DMS 273 (cell line): ENCODE data around the gene IGHMBP2.

Source experiments
- DNase-seq: peaks from one replicate; lab custom pipeline; 2025; ENCODE audit not compliant: unreplicated experiment; lab: John Stamatoyannopoulos, UW

IGHMBP2 gene

DNA sequence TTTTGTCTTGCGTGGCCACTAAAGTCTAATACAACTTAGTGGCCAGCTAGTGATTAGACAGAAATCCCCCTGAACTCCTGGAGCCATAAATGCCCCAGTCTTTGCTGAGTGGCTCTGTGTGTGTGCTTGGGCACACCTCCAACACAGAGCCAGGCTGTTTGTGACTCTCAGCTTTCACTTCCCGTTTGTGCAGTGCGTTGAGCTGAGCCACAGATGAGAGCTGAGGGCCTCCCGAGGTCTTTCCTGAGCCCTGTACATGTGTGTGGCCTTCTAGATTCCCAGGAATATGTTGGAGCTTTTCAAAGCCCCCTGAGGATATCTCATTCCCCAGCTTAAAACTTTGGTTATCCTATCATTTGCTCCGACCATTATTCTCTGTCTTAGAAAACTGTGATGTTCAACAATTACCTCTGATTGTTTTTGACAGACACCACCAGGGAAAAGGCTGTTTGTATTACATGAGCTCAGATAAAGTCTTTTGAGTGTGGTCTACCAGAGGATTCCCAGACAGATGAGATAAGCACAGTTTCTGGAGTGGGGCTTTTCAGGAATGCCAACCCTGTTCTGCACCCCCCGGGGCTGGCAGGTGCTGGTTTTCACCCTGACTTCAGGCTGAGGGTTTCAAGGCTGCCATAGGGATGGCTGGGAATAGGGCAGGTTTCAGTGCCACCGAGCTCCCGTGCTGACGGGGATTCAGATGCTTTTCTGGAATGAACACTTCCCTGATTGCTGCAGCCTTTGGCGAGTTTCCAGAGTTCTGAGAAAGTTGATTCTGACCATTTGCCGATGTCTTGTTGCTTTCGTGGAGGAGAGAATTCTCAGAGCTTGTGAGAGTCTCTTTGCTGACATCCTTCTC is 23.8 kb downstream of the IGHMBP2 start:
- no peak for DNase-seq

DNA sequence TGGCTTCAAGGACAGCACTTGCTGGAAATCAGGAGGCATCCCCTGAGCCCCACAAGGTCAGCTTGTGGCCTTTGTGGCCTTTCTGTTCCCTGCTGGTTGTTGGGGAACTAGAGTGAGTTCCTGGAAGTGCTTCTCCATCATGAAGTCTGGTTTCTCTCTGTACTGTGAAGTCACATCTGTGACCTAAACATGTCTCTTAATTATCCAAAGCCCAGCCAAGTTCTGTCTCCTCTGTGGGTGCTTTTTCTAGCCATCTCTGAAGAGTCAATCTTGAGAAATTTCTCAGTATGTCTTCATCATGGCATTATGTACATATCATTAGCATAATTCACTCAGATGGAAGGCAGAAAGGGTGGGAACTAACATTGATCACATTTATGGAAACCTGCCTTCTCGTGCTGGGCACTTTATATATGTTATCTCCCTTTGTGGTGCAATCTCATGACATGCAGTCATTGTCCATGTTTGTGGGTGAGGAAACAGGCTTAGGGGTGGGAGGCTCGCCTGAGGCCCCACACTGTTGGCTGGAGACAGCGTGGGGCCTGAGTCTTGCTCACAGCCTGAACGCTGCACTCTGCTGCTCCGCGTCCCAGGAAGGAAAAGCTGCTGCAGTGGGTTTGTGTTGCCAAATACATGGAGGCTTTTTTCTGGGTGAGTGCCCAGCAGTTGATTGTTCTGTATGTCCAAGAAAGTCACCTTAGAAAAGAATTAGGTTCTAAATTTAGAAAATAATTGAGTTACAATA is 24.6 kb downstream of the IGHMBP2 start:
- no peak for DNase-seq

DNA sequence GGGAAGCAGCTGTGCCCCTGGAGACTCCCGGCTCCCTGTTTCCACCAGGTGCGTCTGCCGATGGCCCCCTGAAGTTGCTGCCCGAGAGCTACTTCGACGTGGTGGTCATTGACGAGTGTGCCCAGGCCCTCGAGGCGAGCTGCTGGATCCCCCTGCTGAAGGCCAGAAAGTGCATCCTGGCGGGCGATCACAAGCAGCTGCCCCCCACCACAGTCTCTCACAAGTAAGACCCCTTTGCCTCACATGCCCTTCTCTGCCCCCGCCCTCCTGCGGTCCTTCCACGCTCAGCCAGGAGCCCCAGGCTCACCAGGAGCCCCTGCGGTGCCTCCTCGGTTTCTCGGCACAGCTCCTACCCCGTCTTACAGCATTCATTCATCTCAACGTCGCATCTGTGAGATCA is 25.4 kb downstream of the IGHMBP2 start:
- no peak for DNase-seq

DNA sequence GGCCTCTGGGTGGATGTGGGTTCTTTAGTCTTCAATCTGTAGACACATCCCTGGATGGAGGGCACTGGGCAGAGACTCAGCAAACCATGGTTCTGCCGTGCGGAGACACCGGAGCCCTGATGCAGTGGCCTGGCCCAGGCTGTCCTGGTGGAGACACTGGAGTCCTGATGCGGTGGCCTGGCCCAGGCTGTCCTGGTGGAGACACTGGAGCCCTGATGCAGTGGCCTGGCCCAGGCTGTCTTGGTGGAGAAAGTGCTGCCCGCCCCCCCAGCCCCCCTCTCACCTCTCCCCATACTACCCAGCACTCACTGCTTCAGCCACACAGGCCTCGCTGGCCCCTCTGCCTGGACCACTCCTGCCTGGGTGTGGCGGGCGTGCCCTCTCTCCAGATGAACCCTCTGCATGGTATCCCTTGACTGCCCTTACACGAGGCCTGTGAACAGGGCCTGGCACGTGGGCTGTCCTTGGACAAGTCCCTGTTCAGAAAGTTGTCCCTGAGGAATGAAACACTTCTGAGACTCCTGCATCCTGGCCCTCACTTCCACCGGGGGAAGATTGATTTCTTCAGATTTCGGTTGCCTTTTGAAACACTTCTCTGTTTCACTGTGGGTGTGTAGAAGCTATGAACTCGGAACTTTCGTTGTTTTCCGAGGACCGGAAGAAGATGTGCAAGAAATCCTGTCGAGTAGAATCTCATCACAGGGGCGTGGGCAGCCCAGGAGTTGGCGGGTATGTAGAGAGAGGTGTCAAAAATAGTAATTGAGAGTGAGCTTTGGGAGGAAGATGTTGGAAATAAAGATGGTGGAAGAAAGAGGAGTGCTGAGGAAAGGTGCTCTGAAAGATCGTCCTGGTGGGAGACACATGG is 26.2 kb downstream of the IGHMBP2 start:
- DNase-seq = no peak

DNA sequence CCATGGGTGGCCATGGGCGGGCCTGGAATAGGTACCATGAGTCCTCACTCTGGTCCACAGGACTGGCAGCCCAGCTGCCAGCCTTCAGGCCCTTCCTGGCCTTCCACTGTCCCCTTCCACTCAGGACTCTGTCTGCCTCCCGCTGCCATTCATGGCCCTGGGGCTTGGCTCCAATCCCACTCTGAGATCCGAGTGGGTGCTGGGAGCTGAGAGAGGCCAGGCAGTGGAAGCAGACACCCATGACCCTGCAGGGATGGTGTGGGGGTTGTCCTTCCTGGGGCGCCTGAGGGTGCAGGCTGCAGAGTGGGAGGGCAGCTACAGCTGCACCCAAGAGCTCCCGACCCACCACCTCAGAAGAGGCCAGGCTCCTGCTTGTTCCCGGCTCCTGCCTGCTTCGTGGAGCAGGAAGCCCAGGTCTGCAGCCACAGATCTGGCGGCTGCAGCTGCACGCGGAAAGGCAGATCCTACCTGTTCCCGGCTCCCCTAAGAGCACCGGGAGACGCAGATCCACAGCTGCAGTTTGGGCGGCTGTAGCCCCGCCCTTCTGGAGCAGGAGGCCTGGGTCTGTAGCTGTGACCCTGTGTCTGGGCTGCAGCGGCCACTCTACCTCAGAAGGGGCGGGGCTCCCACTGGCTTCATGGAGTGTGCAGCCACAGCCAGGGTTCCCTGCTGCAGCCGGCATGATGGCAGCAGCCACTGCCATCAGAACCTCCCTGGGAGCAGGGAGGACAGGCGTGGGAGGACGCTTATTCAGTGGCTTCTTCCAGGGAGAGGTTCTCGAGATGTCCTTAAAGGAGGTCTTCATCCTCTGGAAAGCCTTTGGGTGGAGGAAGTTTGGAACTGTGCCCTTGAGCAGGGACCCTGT is 27.5 kb downstream of the IGHMBP2 start:
- DNase-seq = no peak

DNA sequence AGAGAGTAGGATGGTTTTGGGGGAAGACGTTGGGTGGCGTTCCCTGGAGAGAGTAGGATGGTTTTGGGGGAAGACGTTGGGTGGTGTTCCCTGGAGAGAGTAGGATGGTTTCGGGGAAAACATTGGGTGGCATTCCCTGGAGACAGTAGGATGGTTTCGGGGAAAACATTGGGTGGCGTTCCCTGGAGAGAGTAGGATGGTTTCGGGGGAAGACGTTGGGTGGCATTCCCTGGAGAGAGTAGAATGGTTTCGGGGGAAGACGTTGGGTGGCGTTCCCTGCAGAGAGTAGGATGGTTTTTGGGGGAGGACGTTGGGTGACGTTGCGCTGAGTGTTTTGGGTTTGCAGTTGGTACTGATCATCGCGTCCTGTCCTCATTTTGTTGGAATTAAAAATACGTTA is 28.2 kb downstream of the IGHMBP2 start:
- no peak for DNase-seq

DNA sequence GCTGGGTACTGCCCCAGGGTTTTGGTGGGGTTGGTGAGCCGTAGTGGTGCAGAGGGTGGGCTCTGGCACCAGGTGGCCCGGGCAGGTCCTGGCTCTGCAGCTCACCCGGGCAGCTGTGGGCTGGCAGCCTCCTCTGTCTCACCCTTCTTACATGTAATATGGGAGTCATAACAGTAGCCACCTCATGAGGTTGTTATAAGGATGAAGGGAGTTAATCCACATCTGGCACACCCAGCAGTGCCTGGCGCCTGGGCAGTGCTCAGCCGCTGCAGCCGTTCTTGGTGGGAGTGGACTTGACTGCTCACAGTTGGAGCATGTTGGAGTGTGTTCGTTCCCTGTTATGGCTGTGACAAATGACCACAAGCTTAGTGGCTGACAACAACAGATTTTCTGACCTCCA is 28.7 kb downstream of the IGHMBP2 start:
- DNase-seq = no peak

DNA sequence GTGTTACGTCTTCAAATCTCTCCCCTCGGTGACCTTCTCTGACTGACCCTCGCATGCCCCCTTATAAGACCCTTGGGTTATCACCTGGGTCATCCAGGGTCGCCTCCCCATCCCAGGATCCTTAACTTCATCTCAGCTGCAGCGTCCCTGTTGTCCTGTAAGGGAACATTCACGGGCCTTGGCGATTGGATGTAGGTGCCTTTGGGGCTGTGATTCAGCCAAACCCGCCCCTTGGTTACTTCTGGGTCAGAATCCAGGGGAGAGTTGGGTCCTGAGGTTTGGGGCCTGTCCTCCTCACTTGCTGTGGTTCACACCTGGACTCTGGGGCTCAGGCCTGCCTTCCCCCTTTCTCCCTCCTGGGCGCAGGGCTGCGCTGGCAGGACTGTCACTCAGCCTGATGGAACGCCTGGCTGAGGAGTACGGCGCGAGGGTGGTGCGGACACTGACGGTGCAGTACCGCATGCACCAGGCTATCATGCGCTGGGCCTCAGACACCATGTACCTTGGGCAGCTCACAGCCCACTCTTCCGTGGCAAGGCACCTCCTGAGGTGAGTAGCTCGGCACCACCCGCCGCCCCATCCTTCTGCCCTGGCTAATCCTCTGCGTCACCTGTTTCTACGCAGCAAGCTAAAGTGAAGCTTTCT is 29.4 kb downstream of the IGHMBP2 start:
- DNase-seq = no peak

DNA sequence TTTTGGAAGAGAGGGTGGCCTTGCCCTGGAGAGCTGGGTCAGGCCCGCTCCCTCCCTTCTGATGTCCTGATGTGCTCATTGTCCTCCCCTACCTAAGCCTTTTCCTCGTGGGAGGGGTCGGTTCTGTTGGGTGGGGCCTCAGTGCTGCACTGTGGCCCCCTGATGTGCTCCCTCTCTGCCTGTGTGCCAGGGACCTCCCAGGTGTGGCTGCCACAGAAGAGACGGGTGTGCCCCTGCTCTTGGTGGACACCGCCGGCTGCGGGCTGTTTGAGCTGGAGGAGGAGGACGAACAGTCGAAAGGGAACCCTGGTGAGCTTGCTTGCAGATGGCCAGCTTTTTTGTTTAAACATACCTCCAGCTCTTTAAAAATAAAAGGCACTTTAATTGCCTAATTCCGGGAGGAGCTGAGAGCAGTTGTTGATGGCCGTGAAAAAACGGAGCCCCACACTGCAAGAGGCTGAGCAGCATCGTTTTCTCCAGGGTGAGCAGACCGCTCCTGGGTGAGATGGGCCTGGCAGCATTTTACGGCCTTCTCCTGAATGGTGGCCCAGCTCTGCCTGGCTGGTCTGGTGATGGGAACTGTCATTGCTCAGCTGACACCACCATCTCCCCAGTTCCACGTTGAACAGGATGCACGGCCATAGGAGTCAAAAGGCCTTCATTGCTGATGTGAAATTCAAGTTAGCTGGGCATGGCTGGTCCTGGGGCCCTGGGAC is 30.1 kb downstream of the IGHMBP2 start:
- DNase-seq = no peak

DNA sequence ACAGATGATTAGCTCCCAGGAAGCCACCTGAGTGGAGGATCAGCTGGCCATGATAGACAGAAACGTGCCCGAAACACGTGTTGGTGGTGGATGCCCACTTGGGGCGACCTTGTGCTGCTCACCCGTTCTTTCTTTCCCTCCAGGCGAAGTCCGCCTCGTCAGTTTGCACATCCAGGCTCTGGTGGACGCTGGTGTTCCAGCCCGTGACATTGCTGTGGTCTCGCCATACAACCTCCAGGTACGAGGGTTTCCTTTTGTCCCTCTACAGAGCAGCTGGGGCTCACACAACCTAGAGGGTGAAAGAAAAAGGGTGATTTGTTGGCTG is 30.6 kb downstream of the IGHMBP2 start:
- DNase-seq = no peak

DNA sequence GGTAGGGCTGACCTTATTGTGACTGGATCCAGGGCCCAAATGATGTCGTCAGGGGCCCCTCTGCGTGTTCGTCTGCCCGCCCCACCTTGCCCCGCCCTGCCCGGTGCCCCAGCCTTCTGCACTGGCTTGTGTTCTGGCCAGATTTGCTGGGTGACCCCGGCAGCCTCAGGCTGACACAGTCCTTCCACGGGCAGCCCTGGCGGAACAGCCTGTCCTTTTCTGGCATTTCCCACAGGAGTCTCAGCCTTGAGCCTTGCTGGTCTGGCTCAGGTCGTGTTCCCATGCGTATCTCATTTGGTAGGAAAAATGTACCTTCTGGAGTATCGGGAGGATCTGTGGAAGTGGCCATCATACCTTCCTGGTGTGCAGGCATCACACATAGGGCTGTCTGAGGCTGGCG is 31.0 kb downstream of the IGHMBP2 start:
- DNase-seq = no peak

DNA sequence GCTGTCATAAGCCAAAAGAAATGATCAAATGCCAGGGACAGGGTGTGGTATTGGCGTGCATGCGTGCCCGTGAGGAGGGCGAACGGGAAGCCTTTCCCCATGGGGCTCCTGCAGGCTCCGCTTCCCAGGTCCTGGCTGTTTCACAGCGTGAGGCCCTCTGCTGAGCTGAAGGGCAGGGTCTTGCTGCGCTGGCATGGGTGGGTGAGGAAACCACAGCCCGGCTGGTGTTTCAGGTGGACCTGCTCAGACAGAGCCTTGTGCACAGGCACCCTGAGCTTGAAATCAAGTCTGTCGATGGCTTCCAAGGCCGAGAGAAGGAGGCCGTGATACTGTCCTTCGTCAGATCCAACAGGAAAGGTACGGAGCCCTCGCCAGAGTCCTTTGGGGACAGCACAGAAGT is 31.4 kb downstream of the IGHMBP2 start:
- DNase-seq = no peak

DNA sequence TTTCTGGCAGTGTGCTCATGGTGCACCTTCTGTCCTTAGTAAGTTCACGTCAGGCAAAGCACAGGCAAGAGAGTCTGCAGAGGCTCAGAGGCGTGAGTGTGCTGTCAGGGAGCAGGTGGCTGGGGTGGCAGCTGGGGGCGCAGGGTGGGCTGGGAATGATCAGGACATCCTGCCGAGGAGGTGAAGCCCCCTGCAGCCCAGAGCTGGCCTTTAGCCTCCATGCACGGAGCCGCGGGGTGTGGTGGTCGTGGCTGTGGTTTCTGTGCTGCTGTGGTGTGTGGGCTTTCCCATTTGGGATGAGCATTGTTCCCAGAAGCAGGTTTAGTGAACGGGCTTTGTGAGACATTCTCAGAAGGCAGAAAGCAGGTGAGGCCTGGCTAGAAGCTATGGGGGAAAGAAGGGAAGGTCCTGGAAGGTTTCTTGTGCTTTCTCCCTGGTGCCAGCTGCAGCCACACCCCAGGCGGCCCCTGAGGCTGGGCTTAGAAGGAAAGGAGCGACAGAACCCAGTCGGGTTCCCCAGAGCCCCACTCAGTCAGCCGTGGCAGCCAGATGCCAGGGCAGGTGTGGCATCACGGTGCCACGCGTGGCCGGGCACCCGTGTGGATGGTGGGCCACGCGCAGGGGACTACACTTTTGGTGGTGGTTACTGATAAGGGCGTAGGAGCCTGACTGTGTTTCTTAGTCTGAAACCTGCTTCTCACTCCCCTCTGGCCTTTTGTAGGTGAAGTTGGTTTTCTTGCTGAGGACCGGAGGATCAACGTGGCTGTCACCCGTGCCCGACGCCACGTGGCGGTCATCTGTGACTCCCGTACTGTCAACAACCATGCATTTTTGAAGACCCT is 32.0 kb downstream of the IGHMBP2 start:
- no peak for DNase-seq

DNA sequence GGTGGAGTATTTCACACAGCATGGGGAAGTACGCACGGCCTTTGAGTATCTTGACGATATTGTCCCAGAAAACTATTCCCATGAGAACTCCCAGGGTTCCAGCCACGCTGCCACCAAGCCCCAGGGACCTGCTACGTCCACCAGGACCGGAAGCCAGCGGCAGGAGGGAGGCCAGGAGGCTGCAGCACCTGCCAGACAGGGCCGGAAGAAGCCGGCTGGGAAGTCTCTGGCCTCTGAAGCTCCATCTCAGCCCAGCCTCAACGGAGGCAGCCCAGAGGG is 32.6 kb downstream of the IGHMBP2 start:
- no peak for DNase-seq

DNA sequence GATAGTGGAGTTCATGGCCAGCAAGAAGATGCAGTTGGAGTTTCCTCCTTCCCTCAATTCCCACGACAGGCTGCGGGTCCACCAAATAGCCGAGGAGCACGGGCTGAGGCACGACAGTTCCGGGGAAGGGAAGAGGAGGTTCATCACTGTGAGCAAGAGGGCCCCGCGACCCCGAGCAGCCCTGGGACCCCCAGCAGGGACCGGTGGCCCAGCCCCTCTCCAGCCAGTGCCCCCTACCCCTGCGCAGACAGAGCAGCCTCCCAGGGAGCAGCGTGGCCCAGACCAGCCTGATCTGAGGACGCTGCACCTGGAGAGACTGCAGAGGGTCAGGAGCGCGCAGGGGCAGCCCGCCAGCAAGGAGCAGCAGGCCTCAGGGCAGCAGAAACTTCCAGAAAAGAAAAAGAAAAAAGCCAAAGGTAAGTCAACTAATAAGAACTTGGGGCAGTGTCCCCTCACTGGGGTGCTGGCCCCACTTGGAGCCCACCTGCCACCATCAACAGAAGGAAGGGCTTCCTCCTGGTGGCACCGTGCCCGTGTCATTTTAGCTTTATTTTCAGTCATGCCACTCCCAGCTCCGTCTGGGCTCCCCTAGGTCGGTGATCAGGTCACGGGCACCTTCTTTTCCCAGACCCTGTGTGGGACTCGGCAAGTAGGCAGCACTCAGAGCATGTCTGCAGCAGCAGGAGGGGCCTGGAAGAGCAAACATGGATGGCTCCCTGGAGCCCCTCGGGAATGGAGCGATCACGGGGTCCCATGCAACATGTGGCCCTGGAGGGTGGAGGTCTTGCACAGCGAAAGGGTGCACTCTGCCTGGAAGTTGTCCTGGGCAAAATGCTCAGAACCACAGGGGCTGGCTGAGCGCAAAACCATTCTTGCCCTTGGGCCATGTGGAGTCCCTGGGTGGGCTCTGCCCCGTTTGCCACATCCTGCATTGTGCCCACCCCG is 33.3 kb downstream of the IGHMBP2 start:
- DNase-seq = no peak

DNA sequence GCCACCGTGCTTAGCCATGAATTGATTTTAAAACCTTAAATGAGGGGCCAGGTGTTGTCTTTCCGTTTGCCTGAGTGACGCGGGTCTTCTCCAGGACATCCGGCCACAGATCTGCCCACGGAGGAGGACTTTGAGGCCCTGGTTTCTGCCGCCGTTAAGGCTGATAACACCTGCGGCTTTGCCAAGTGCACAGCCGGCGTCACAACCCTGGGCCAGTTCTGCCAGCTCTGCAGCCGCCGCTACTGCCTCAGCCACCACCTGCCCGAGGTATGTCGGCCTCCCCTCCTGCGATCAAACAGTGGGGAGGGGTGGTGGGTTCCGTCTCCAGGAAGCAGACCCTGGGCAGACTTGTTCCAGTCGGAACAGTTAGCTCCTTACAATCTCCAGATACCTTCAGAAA is 34.4 kb downstream of the IGHMBP2 start:
- DNase-seq = no peak

DNA sequence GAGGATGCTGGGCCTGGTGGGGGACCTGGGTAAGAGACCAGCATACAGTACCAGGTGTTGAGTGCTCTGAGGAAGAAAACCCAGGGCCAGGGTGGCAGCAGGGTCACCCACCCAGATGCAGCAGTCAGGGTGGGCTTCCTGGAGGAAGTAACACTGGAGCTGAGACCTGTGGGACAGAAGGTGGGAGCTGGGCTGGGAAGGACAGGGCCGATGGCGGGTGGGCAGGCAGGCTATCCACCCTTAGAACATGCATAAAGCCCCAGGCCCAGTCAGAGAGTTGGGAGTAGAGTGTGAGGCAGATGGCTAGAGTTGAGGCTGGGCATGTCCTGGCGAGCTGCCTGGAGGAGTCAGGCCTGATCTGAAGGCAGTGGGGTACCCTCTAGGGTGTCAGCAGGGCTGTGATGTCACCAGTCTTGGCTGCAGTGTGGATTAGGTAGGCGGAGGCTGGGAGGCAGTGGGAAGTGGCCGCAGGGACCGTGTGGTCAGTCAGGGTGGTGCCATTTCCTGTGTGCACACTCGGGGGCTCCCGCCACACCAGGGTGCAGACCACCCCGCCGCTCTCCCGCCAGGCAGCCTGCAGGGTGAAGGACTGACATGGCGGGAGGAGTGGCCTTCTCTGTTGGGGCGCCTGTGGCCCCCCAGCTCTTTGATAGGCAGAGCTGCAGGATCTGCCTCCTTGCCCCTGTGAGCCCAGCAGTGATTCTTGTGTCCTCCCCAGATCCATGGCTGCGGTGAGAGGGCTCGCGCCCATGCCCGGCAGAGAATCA is 35.3 kb downstream of the IGHMBP2 start:
- peak; percentile 54 for DNase-seq
